ENCODE measurements around the gene EXOC3L4.
"Not testable (repeated sequence)": the region's sequence is repeated elsewhere in the genome, so short reads cannot be mapped to it uniquely, and the experiment has no call there.

EXOC3L4 gene

DNA sequence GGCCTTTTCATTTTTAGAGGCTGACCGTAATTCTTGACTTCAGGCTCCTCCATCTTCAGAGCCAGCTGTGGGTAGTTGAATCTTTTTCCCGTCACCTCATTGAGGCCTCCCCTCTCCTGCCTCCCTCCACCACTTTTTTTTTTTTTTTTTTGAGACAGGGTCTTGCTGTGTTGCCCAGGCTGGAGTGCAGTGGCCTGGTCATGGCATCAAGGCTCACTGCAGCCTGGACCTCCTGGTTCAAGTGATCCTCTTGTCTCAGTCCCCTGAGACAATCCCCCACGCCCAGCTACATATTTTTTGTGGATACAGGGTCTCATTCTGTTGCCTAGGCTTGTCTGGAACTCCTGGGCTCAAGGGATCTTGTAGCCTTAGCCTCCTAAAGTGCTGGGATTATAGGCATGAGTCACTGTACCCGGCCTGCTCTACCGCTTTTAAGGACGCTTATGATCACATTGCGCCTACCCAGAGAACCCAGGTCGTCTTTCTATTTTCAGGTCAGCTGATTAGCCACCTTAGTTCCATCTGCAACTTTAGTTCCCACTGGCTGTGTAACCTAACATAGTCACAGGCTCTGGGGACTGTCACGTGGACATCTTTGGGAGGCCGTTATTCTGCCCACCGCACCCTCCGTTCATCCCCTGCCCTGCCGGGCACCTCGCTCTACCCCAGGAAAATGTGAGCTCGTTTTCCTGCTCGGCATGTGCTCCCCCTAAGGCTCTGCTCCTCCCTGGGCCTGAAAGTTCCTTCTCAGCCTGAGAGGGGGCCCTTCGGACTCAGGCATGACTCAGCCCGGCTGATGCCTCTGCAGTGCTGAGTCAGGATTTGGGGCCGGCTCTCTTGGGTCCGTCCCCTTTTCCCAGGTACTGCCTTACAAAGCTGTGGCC lies 42.1 kb downstream of the EXOC3L4 start:
- no peak for DNase-seq

DNA sequence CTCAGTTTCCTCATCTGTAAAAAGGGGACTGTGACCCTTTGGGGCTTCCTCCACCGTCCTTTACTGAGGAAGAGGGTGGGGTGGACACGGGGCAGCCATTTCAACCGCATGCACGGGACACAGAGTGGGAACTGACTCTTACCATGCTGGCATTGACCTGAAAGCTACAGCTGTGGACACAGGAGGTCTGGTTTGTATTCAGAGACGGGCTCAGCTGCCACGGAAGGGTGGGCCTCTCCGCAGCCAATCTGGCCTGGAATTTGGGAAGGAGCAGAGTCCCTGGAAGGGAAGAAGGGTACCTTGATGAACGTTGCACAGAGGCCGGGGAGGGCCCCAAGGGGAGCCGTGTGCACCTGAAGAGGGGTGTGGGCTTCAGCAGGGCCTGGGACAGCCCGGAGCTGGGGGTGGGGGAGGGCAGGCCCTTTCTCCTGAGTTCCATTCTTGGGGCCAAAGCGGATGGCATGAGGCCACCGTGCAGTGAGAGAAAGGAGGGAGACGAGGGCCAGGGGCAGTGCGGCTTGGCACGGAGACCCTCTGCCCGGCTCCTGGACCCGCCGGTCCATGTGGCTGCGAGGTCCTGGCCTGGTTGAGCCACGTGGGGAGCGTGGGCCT lies 43.3 kb downstream of the EXOC3L4 start:
- no peak for DNase-seq

DNA sequence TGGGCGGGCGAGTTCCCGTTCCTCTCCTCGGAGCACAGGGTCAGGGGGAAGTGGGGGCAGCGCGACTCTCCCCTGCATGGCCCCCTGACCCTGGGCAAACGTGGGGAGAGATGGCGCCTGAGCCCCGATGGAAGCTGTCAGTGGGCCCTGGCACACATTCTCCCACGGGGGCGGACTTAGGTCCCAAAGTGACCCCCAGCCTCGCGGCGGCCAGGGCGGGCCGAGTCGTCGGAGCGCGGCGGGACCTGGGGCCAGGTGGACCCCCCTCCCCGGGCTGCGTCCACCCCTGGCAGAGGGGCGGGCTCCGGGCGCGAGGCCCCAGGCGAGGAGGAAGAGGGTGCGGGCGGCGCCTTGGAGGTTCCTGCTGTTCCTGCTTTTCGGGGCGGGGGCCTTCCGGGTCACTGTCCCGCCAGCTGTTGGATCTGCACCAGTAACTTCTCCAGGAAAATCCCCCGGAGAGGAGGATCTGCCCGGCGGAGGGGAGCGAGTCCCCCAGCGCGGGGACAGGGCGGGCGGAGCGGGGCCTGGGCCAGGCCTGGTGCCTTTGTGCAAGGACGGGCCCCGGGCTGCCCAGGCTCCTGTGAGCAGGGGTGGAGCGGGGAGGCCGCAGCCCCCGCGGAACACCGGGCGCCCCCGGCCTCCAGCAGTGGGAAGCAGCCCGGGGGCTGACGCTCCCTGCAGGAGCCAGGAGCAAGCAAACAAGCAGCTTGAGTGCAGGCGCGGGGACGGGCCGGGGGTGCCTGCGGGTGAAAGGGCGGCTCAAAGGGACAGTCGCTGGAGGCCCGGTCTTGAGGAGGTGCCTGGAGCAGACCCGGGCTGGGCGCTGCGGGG lies 44.0 kb downstream of the EXOC3L4 start:
- no peak for DNase-seq

DNA sequence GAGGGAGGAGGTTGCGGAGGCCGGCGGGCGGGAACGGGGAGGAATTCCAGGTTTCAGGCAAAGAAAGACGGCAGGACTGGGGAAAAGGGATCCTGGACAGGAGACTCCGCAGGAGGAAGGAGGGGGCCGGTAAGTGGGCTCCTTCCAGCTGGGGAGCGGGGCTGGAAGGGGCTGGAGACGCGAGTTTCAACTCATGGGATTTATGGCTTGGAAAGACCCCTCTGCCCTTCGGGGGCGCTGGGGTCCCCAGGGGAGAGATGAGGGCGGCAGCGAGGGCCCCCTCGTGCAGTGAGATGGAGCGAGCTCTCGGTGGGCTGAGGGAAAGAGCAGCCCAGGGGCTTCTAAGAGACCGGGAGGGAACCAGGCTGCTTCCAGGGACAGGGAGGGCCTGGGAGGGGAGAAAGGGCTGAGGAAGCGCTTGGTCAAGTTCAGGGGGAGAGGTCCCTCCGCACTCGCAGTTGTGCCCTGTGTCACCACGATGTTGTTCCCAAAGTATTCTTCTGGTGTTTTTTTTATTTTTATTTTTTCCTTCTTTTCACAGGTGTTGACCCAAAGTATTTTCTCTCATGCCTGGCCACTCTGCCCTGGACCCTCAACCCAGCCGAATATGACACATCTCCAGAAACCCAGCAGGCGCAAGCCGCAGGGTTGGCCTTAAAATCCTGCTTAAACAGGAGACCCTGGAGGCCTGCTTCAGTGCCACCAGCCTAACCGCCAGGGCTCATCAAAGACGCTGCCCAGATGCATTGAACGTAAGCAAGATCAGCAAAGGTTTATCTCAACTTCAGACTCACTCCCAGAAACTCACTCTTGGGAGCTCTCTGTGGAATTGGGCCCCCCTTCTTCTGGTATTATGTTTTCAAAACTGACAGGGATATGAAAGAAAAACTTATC lies 44.9 kb downstream of the EXOC3L4 start:
- DNase-seq, result no peak

DNA sequence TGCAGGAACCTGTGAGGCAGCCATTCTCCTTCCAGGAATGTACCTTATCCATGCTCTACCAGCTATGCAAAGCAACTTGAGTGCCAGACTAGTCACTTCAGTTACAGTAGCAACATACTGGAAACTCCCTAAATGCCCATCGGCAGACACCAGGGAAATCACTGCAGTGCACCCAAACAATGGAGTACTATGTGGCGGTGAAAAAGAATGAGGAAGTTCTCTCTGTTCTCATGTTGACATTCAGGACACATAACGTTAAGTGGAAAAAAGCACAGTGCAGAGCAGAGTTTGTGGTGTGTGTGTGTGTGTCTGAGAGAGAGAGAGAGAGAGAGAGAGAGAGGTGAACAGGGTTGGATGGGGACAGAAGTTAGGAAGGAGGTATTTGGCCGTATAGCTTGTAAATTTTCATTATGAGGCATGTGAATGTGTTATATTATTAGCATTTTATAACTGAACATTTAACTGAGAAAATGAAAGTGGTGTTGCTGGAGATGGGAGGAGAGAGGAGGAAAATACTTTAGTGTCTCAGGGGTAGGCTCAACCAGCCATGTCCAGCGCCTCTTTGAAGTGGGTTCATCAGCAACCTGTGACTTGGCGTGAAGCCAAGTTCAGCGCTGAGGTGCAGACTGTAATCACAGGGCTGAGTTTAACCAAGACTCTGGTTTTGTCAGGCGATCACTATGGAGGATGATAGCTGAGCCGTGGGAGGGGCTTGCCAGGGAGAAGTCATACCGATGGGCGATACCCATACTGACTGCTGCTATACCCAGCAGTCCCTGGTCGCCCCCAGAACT lies 46.0 kb downstream of the EXOC3L4 start:
- DNase-seq, result no peak

DNA sequence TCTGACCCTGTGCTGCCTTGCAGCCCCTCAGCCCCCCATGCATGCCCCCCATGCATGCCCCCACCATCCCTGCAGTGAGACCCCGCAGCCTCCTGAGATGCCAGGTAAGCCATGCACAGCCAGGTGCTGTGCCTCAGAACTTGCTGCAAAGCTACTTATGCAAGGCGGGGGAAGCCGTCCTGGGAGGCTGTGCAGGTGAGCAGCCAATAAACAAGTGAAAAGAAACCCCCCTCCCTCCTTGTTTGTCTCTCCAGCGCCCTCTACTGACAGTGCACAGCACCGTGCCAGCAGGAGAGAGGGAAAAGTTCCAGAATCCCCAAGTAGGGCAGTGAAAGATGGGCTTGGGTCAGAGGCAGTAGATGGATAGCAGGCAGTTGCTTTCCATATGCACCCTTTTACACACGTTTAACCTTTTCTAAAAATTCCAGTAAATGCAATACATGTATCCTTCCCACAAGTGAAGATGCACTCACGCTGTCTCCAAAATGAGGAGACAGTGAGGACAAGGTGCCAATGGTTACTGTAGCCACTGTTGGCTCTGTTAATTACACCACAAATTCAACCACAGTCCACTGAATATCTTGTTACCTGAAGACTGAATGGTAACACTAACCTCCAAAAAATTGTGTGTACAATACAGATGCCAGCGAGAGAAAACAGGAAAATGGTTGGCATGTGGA lies 46.7 kb downstream of the EXOC3L4 start:
- no peak for DNase-seq

DNA sequence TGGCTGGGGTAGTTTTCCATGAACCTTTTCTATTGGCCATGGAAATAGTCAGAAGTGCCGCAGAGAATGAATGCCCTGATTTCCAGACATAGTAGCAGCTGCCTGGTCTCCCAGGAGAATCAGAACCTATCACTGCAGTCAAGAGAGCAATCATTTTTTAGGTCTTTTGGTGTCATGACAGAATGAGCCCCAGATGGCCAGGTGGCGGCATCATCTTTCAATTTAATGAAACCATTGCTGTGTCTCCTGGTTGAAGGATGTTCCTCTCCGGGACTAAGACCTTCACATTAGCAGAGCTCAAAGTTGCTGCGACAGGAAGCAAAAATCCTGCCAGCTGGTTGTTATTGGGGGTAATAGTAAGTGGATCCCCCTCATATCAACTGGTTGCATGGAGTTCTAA lies 47.5 kb downstream of the EXOC3L4 start:
- DNase-seq, result no peak

DNA sequence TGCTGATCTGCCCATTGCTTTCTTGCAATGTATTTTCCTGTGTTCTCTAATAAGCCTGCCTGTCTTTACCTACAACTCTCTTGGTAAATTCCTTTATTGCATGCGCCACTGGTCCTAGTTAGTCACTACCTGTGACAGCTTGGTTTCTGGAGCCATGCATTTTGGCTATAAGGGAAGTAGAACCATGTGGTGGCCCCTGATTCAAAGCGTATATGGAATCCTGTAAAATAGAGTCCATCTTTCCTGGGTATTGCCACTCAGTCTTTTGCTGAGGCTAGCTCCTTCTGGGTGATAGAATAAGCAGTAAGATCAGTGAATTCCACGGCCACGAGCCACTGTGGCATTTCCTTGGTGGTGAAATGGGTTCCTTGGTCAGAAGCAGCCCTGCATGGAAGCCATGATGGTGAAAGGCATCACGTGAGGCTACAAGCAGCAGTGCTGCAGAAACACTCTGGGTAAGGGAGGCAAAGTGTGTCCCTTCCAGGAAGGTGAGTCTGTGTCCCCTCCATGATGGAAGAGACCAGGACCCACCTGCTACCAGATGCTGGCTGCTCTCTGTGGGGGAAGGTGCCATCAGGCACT lies 48.3 kb downstream of the EXOC3L4 start:
- no peak for DNase-seq

DNA sequence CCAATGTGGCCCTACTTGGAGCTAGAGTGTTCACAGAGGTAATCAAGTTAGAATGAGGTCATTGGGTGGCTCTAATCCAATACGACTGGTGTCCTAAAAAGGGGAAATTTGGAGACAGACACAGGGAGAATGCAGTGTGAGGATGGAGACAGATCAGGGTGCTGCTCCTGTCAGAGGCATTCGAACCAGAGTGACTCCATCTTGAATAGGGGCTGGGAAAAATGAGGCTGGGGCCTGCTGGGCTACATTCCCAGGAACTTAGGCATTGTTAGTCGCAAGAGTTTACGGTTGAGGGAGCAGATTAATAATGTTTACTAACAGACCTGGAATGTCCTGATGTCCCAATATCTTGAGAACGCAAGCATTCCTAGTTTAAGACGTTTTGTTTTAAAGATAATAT lies 49.0 kb downstream of the EXOC3L4 start:
- no peak for DNase-seq

DNA sequence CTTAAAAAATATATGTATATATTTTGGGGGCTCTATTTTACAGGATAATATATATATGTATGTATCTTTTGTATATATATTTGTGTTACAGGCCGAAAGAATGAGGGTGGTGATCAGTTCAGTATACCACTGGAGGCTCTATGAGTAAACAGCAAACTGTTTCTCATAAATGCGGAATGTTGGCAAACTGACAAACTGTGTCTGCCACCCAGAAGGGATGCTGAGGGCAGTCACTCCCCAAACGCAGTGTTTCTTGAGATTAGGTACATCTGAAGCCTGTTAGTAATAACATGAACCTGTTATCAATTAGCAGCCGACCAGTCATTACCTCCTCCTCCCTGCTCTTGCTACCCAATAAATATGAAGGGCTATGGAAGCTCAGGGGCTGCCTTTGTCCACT lies 49.6 kb downstream of the EXOC3L4 start:
- DNase-seq, result no peak

DNA sequence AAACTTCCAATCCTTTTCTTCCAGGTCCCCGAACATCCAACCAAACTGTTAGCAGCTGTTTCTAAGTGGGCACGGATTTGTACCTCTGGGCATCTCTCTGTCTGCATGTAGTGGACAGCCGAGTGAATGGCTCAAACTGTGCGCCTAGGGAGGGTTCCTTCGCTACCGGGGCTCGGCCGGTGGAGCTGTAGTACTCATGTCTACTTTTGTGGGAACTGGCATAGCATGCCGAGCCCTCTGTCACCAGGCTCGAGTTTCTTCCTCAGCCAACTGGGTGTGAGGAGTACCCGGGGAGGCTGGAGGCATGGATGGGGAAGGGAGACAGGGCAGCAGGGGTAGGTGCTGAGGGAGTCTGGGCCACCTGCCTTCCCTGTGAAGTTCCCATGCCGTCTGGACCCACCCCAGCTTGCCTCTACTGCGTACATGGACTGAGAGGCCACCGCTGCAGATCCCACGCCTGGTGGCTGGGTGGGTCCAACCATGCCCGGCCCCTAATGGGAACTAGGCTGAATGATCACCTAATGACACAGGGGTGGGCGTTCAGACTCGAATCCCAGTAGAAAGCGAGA lies 51.7 kb downstream of the EXOC3L4 start:
- no peak for DNase-seq

DNA sequence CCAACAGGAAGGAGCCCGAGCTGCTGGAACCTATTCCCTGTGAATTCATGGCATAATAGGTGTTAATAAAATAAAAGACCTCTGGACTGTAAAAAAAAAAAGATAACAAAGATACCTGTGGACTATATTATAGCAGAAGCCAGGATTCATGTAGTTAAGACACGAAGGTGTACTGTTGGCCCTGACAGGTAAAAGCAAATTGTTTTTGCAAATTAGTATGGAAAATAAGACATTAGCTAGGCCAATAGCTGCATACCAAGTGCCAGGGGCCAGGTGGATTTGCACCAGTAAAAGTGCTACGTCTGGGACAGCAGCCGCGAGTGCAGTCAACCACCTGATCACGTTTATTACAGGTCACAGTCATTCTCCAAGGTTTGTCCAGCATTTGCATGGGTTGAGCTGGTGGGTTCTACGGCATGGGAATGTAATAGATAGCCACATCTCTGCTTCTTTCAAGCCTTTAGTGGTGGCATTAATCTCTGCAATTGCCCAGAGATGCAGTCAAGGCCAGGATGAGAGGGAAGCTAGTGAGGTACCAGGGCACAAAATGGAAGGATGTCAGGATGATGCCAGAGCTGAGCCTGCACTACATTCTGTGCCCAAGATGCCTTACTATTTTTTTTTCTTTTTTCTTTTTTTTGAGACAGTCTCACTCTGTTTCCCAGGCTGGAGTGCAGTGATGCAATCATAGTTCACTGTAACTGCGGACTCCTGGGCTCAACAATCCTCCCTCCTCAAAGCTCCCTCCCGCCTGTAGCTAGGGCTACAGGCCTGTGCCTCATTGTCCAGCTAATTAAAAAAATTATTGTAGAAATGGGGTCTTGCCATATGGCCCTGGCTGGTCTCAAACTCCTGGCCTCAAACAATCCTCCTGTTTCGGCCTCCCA lies 55.1 kb downstream of the EXOC3L4 start:
- no peak for DNase-seq

DNA sequence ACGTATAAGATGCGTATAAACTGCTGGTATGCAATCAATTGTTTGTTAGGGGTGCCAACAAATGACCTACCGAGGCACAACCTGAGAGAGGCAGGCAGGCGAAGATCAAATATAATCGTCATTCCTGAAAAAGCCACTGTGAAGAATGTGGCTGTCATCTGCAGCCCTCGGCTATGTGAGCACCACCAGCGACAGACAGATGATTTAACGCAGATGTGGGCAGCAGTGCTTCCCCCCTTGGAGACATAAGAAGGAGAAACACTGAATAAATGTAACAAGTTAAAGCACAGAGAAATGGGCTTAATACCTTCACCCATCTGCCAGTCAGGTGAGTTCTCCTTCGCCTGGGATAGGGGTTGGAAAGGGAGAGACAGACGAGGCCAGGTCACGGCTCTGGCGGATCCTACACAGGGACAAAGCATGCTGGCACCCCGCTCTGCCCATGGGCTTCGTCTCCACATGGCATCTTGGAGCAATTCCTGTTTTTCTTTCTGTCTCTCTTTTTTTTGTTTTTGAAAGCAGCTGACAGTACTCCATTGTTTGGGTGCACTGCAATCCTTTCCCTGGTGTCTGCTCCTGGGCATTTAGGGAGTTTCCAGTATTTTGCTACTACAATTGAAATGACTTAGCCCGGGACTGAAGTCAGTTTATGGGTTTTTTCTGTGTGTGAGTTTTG lies 56.9 kb downstream of the EXOC3L4 start:
- no peak for DNase-seq

DNA sequence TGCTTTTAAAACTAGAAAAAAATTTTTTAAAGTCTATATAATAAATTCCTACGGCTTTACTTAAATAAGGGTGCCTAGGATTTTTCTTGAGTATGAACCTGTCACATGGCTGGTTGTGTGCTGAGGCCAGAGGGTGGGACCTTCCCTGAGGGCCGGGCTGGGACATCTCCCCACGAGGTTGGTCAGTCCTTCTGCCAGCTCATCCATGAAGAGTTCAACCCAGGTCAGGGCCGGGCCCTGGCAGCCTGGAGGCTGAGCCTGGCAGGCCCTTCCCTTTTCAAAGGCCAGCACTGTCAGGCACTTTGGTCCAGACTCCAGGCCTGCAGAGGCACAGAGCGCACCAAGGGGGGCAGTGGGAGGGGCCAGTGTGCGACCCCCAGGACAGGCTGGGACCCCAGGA lies 60.5 kb downstream of the EXOC3L4 start:
- DNase-seq, result no peak

DNA sequence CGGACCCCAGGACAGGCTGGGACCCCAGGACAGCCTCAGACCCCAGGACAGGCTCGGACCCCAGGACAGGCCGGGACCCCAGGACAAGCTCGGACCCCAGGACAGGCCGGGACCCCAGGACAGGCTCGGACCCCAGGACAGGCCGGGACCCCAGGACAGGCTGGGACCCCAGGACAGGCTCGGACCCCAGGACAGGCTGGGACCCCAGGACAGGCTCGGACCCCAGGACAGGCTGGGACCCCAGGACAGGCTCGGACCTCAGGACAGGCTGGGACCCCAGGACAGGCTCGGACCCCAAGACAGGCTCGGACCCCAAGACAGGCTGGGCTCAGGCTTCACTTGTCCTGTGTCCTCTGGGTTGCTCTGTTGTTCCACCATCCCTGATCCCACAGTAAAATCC lies 60.9 kb downstream of the EXOC3L4 start:
- not testable (repeated sequence) for DNase-seq

DNA sequence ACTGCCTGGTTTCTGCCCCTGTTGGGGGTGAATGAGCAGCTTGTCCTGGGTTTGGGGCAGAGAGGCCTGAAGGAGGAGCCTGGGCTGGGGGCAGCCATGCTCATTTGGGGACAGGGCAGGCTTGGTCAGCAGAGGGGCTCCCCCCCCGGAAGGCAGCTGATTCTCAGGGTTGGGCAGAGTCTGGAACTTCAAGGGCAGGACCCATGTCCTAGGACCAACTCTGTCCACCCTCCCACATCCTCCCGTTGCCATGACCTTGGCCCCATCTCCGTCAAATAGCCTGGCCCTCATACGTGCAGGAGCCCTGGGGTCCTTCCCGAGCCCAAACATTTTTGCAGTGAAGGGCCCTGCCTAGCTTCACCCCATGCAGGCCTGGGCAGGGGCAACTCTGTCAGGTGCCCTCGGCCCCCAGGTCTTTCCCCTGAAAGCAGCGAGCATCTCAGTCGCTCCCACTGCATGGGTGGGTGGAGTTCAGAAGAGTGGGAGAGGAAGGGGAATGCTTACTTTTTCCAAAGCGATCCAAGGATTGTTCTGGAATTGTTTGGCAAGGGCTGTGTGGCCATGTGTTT lies 61.4 kb downstream of the EXOC3L4 start:
- DNase-seq, result no peak

DNA sequence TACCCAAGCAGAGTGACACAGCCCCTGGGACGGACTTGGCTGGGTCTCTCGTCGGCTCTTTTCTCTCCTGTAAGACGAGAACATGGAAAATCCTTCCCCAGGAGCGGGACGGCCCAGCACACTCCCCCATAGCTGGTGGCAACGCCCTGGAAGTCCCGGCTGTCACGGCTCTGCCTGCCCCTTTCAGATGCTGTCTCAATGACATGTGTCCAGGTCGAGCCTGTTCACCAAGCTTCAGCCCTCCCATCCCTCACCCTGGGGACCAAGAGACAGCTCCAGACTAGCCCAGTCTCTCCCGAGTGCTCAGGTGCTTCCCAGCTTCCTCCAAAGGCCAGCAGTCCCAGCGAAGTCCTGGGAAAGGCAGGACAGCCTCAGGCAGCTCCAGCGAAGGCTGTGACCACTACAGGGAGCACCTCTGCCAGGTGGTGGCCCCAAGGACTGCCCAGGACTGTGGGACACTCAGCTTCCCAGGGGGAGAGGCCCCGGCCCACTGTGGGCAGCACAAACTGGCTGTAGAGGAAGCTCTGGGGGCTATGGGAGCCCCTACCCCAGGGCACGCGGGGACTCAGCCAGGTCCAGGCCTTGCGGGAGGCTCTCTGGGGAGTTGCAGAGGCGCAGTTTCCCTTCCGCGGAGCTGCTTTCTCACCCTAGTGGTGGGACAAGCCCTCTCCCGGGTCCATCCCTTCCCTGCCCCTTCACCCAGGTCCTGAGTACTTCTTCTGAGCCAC lies 62.3 kb downstream of the EXOC3L4 start:
- no peak for DNase-seq

DNA sequence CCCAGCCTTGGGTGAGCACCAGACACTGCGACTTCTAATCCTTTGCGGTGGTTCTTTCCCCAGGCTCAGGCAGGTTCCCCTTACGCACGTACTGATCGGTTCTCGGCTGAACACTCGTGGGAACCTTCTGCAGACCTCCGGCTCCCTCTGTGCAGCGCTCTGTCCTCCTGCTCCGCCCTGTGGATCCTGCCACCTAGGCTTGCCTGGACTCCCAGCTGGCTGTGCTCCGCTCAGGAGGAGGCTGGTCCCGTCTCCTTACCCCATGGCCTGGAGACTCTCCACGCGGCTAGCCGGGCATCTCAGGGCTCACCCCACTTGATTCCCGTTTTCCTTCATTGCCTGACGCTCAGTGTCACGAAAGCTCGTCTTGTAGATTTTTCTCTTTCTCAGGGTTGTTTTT lies 63.4 kb downstream of the EXOC3L4 start:
- no peak for DNase-seq

All from NCI-H446 treated with DMSO at 0.1 percent for 48 hours (cell line).